CD14-positive monocyte (primary cell): ENCODE measurements around the gene POLR3E. TPM values are rescaled to one million over a fixed set of nuclear protein-coding genes. Genes with fewer than 3 reads are reported as not detected.
"Not testable (repeated sequence)": the region's sequence is repeated elsewhere in the genome, so short reads cannot be mapped to it uniquely, and the experiment has no call there.

Experiments used
- DNase-seq, 3 donors: peaks; one replicate each; pipeline ENCODE4 v3.0.0-alpha.2; 2011 to 2022
- H2AFZ ChIP-seq: 2 replicates; pipeline ENCODE4 v1.6.0; 2012; ENCODE audit warnings: mild to moderate bottlenecking, low read depth, low read length, inconsistent platforms; ENCODE audit not compliant: insufficient read depth, poor library complexity, severe bottlenecking
- H3K27ac ChIP-seq, 2 donors: 1 replicate in 1 of 2; 2 replicates in 1 of 2; pipeline ENCODE4 v1.5.1; 2012 to 2013; ENCODE audit warnings: low read length in 2 of 2, control low read depth in 1 of 2, inconsistent platforms in 1 of 2, low read depth in 1 of 2, mild to moderate bottlenecking in 1 of 2
- H3K27me3 ChIP-seq, 2 donors: one replicate each; pipeline versions ENCODE4 v1.6.0 to v1.6.1; 2011 to 2013; ENCODE audit warnings: low read length in 2 of 2; ENCODE audit not compliant: control insufficient read depth in 2 of 2, insufficient read depth in 2 of 2
- H3K36me3 ChIP-seq, 2 donors: replicated peaks in 1 of 2; 1 replicate in 1 of 2; 2 replicates in 1 of 2; pipeline versions ENCODE4 v1.5.1 to v1.6.1; 2012 to 2013; ENCODE audit warnings: low read length in 2 of 2, control low read depth in 1 of 2, inconsistent platforms in 1 of 2, mild to moderate bottlenecking in 1 of 2; ENCODE audit not compliant: insufficient read depth in 2 of 2, control insufficient read depth in 1 of 2
- H3K4me1 ChIP-seq, 2 donors: 1 replicate in 1 of 2; 2 replicates in 1 of 2; pipeline versions ENCODE4 v1.5.1 to v1.6.1; 2012 to 2013; ENCODE audit warnings: low read length in 2 of 2, control low read depth in 1 of 2, inconsistent platforms in 1 of 2, mild to moderate bottlenecking in 1 of 2, moderate library complexity in 1 of 2; ENCODE audit not compliant: insufficient read depth in 2 of 2, control insufficient read depth in 1 of 2
- H3K4me2 ChIP-seq: replicated peaks from 2 replicates; pipeline ENCODE3; 2012; ENCODE audit warnings: low read length, moderate library complexity, mild to moderate bottlenecking; ENCODE audit not compliant: poor library complexity, severe bottlenecking; ENCODE audit errors: extremely low read depth
- H3K4me3 ChIP-seq, 3 experiments: fragments of 200-600 bp in 1 of 3; sonication (generic) in 1 of 3; replicated peaks in 1 of 3; 1 replicate in 2 of 3; 2 replicates in 1 of 3; pipeline ENCODE4 v1.5.1; 2011 to 2013; ENCODE audit warnings: low read length in 3 of 3, mild to moderate bottlenecking in 3 of 3, control low read depth in 2 of 3, low read depth in 2 of 3, inconsistent platforms in 1 of 3, moderate library complexity in 1 of 3
- H3K79me2 ChIP-seq: 2 replicates; pipeline ENCODE4 v1.6.0; 2012; ENCODE audit warnings: mild to moderate bottlenecking, control low read depth, inconsistent platforms, low read length, moderate library complexity; ENCODE audit not compliant: insufficient read depth
- H3K9ac ChIP-seq: 2 replicates; pipeline ENCODE4 v1.6.0; 2017; ENCODE audit warnings: low read length, mild to moderate bottlenecking; ENCODE audit not compliant: insufficient read depth, poor library complexity, severe bottlenecking
- H3K9me3 ChIP-seq, 2 donors: replicated peaks in 1 of 2; 1 replicate in 1 of 2; 2 replicates in 1 of 2; pipeline versions ENCODE4 v1.5.1 to v1.6.1; 2012 to 2013; ENCODE audit warnings: low read length in 2 of 2, control low read depth in 1 of 2; ENCODE audit not compliant: control insufficient read depth in 1 of 2, insufficient read depth in 1 of 2
- H4K20me1 ChIP-seq: 2 replicates; pipeline ENCODE4 v1.6.0; 2012; ENCODE audit warnings: mild to moderate bottlenecking, low read length, control low read depth, moderate library complexity; ENCODE audit not compliant: insufficient read depth
- H3K27ac Mint-ChIP-seq, 7 donors: one replicate each; pipeline ENCODE4 v1.8.0; 2020; ENCODE audit warnings: mild to moderate bottlenecking in 7 of 7, mixed read lengths in 7 of 7, moderate library complexity in 6 of 7, inconsistent platforms in 2 of 7
- H3K27me3 Mint-ChIP-seq, 3 donors: one replicate each; pipeline ENCODE4 v1.8.0; 2021 to 2022; ENCODE audit warnings: low read depth in 3 of 3, mild to moderate bottlenecking in 3 of 3, mixed read lengths in 3 of 3, moderate library complexity in 3 of 3, inconsistent platforms in 1 of 3
- H3K36me3 Mint-ChIP-seq, 2 donors: one replicate each; pipeline ENCODE4 v1.8.0; 2020; ENCODE audit warnings: mixed read lengths in 2 of 2, inconsistent platforms in 1 of 2, mild to moderate bottlenecking in 1 of 2
- H3K4me1 Mint-ChIP-seq: one replicate; pipeline ENCODE4 v1.8.0; 2020; ENCODE audit warnings: mild to moderate bottlenecking, mixed read lengths
- H3K4me3 Mint-ChIP-seq, 2 donors: one replicate each; pipeline ENCODE4 v1.8.0; 2020; ENCODE audit warnings: mild to moderate bottlenecking in 2 of 2, mixed read lengths in 2 of 2, moderate library complexity in 1 of 2
- H3K9me3 Mint-ChIP-seq, 7 donors: one replicate each; pipeline ENCODE4 v1.8.0; 2020 to 2022; ENCODE audit warnings: mixed read lengths in 7 of 7, mild to moderate bottlenecking in 6 of 7, moderate library complexity in 6 of 7, inconsistent platforms in 2 of 7
- CTCF ChIP-seq: fragments of 200-600 bp; IDR thresholded peaks from one replicate; pipeline ENCODE4 v1.8.0; 2022; ENCODE audit warnings: antibody characterized with exemption, mild to moderate bottlenecking
- WGBS: methylation state at CpG from one replicate; pipeline ENCODE4 v1.1.5; 2013; ENCODE audit warnings: missing lambda C conversion rate; ENCODE audit not compliant: insufficient coverage; 5-methylcytosine and 5-hydroxymethylcytosine counted together
- intact Hi-C, 2 donors: fragments of 100-400 bp; cut with micrococcal nuclease; formaldehyde crosslinking; loops; one replicate each; pipeline versions ENCODE4 v1.15.0 to v1.15.1; 2023
- polyA plus RNA-seq, 3 donors: library from polyadenylated mRNA; depleted of rRNA in 1 of 3; unstranded in 2 of 3; stranded (reverse) in 1 of 3; fragments of 300-500 nt in 2 of 3; fragments of >200 nt in 1 of 3; fragmentation: Illumina TruSeq in 2 of 3; gene quantifications; 1 replicate in 2 of 3; 2 replicates in 1 of 3; pipeline ENCODE4 v1.2.3, GENCODE V29; 2012 to 2021

Gene POLR3E
- polyA plus RNA-seq, 3 donors, result 4.1 to 34.6 (median 5.7) TPM

DNA sequence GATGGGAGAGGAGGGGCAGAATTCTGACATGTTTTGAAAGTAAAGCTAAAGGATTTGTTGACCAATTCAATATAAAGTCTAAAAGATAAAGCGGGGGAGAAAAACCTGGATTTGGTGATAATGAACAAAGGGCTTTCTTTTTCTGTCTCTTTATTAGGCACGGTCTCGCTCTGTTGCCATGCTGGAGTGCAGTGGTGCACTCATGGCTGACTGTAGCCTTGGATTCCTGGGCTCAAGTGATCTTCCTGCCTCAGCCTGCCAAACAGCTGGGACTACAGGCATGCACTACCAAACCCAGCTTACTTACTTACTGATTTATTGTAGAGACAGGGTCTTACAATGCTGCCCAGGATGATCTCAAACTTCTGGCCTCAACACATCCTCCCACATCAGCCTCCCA, 69.7 kb downstream of the POLR3E start:
- Histone ChIP-seq H3K9ac (no peak overlapping the region), H2AFZ (no peak overlapping the region), H3K9me3 (no peaks in the 10 kb centered on the region), H3K4me2 (no peak overlapping the region), H3K27ac (no peak overlapping the region), H3K4me1 (peaks cover 16 to 27% of the 10 kb centered on the region in 2 donors), H3K79me2 (peaks cover 65% of the 10 kb centered on the region), H4K20me1 (no peaks in the 10 kb centered on the region), H3K27me3 (no peaks in the 10 kb centered on the region), H3K36me3 (peaks cover 17 to 30% of the 10 kb centered on the region in 2 donors), H3K4me3 (no peak overlapping the region)
- Mint-ChIP-seq H3K4me3 (no peak overlapping the region), H3K27ac (peak overlapping the region in 1 of 7 donors; percentile 26), H3K9me3 (peaks cover 0 to 4% (median 0%) of the 10 kb centered on the region in 7 donors), H3K27me3 (no peaks in the 10 kb centered on the region), H3K36me3 (peaks cover 32 to 34% of the 10 kb centered on the region in 2 donors), H3K4me1 (peaks cover 27% of the 10 kb centered on the region)
- TF ChIP-seq CTCF, result no peak
- intact Hi-C loops, result no loop called here
- DNase-seq, result no peak
- WGBS, result 100% methylated on average over 3 of the region's 3 CpGs

- Histone ChIP-seq H3K36me3 (peaks cover 13 to 18% of the 10 kb centered on the region in 2 donors), H2AFZ (peak overlapping the region; percentile 26), H3K27ac (peak overlapping the region in 1 of 2 donors; percentile 39), H3K4me1 (peaks cover 25 to 41% of the 10 kb centered on the region in 2 donors), H3K79me2 (peaks cover 79% of the 10 kb centered on the region)
- peaks cover 21 to 23% of the 10 kb centered on the region in 2 donors for H3K36me3 Mint-ChIP-seq
- H3K4me3 ChIP-seq, intact Hi-C loops, H3K27me3 Mint-ChIP-seq, H3K27ac Mint-ChIP-seq, H3K9me3 Mint-ChIP-seq, H3K27me3 ChIP-seq, H3K9ac ChIP-seq, H3K4me2 ChIP-seq, DNase-seq, H3K4me3 Mint-ChIP-seq, H4K20me1 ChIP-seq, H3K9me3 ChIP-seq: not testable (repeated sequence)
- WGBS, result no CpG with 5 or more reads among the region's 8 CpGs
- H3K4me1 Mint-ChIP-seq, result peaks cover 42% of the 10 kb centered on the region
These were observed 71.1 kb downstream of the POLR3E start for GRCh38 chr16:22368200-22368826.
